Endothelial cell (in vitro differentiated cells): Measurements from ENCODE around the gene ICE1. TPM values are rescaled to one million over a fixed set of nuclear protein-coding genes. Genes with fewer than 3 reads are reported as not detected.
"Not testable (repeated sequence)": the region's sequence is repeated elsewhere in the genome, so short reads cannot be mapped to it uniquely, and the experiment has no call there.

Experiments used
- DNase-seq: peaks from one replicate; pipeline ENCODE4 v3.0.0; 2021; ENCODE audit warnings: low spot score
- H3K27ac Mint-ChIP-seq: one replicate; pipeline ENCODE4 v1.8.0; 2021; ENCODE audit warnings: mixed read lengths, inconsistent platforms; ENCODE audit not compliant: unreplicated experiment
- H3K27me3 Mint-ChIP-seq: one replicate; pipeline ENCODE4 v1.8.0; 2021; ENCODE audit warnings: mild to moderate bottlenecking, moderate library complexity, mixed read lengths, inconsistent platforms; ENCODE audit not compliant: unreplicated experiment
- H3K36me3 Mint-ChIP-seq: one replicate; pipeline ENCODE4 v1.8.0; 2021; ENCODE audit warnings: mild to moderate bottlenecking, low read depth, mixed read lengths, inconsistent platforms; ENCODE audit not compliant: unreplicated experiment
- H3K4me1 Mint-ChIP-seq: one replicate; pipeline ENCODE4 v1.8.0; 2021; ENCODE audit warnings: mild to moderate bottlenecking, mixed read lengths, inconsistent platforms; ENCODE audit not compliant: unreplicated experiment
- H3K4me3 Mint-ChIP-seq: one replicate; pipeline ENCODE4 v1.8.0; 2021; ENCODE audit warnings: mild to moderate bottlenecking, mixed read lengths, inconsistent platforms; ENCODE audit not compliant: unreplicated experiment
- H3K9me3 Mint-ChIP-seq: one replicate; pipeline ENCODE4 v1.8.0; 2021; ENCODE audit warnings: mixed read lengths, inconsistent platforms; ENCODE audit not compliant: unreplicated experiment
- total RNA-seq: library from RNA; stranded (reverse); fragmentation: NEBNext Ultra II Directional; extraction: Animal tissue kit (Norgen Biotek cat#: 25700); gene quantifications from one replicate; pipeline ENCODE4 v1.2.1, GENCODE V29; 2021; ENCODE audit not compliant: unreplicated experiment
- TF ChIP-seq, protein P1 (sequence below): fragments of 200-600 bp; sonication (generic); IDR thresholded peaks from one replicate; pipeline ENCODE4 v1.5.0; 2021; ENCODE audit warnings: antibody characterized with exemption; ENCODE audit not compliant: unreplicated experiment

ICE1 gene
- total RNA-seq, 1 donor from 2014 or later, result 34.9 TPM

GRCh38 chr5:5384660-5385330 lies 37.7 kb upstream of the ICE1 start:
- no peaks in the 10 kb centered on the region for H3K36me3 Mint-ChIP-seq
- peaks cover 2% of the 10 kb centered on the region for H3K27me3 Mint-ChIP-seq
- DNase-seq, result no peak
- H3K4me3 Mint-ChIP-seq, result no peak overlapping the region
- peaks cover 23% of the 10 kb centered on the region for H3K4me1 Mint-ChIP-seq
- TF ChIP-seq, protein P1, sequence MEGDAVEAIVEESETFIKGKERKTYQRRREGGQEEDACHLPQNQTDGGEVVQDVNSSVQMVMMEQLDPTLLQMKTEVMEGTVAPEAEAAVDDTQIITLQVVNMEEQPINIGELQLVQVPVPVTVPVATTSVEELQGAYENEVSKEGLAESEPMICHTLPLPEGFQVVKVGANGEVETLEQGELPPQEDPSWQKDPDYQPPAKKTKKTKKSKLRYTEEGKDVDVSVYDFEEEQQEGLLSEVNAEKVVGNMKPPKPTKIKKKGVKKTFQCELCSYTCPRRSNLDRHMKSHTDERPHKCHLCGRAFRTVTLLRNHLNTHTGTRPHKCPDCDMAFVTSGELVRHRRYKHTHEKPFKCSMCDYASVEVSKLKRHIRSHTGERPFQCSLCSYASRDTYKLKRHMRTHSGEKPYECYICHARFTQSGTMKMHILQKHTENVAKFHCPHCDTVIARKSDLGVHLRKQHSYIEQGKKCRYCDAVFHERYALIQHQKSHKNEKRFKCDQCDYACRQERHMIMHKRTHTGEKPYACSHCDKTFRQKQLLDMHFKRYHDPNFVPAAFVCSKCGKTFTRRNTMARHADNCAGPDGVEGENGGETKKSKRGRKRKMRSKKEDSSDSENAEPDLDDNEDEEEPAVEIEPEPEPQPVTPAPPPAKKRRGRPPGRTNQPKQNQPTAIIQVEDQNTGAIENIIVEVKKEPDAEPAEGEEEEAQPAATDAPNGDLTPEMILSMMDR, result no peak
- H3K9me3 Mint-ChIP-seq, result no peaks in the 10 kb centered on the region
- H3K27ac Mint-ChIP-seq, result peak overlapping the region; percentile 24

- TF ChIP-seq, protein P1, result no peak
- no peak for DNase-seq
- H3K27me3 Mint-ChIP-seq, result peaks cover 2% of the 10 kb centered on the region
- H3K27ac Mint-ChIP-seq, result no peak overlapping the region
- H3K9me3 Mint-ChIP-seq, result no peaks in the 10 kb centered on the region
- peaks cover 23% of the 10 kb centered on the region for H3K4me1 Mint-ChIP-seq
- no peaks in the 10 kb centered on the region for H3K36me3 Mint-ChIP-seq
- no peak overlapping the region for H3K4me3 Mint-ChIP-seq
Measured at GRCh38 chr5:5385331-5385662, 37.2 kb upstream of the ICE1 start.

DNA sequence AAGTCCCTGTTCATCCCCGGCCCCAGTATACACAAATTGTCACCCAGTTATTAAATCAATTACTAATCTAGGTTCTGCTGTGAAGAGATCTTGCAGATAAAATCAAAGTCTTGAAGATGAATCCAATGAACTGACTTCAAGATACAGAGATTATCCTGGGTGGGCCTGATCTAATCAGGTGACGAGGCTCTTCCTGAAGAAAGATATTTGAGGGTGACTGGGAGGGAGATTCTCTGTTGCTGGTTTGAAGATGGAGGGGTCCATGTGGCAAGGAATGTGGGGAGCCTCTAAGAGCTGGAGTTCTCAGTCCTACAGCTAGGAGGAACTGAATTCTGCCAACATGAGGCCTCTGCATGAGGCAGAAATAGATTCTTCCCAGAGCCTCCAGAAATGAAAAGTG lies 36.1 kb upstream of the ICE1 start:
- H3K27ac Mint-ChIP-seq, result no peak overlapping the region
- H3K36me3 Mint-ChIP-seq, result no peaks in the 10 kb centered on the region
- TF ChIP-seq, protein P1, result no peak
- H3K9me3 Mint-ChIP-seq, result no peaks in the 10 kb centered on the region
- peaks cover 23% of the 10 kb centered on the region for H3K4me1 Mint-ChIP-seq
- H3K27me3 Mint-ChIP-seq, result peaks cover 2% of the 10 kb centered on the region
- H3K4me3 Mint-ChIP-seq, result no peak overlapping the region
- no peak for DNase-seq

DNA sequence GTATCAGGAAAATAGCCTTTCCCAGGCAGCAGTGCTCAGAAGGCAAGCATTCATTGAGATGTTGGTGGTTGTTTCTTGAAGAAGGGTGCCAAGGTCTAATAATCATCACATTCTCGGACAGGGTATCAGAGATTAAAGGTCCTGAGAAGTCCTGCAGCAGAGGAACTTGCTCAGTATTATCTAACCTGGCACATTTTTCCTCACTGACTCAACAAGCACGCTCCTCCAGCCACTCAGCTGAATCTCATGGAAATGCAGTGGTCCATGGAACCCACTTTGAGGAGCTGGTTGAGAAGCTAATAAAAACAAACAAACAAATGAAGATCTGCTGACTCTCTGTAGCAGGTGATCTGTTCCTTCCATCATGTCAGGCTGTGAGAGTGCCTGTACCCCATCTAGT lies 35.3 kb upstream of the ICE1 start:
- peaks cover 2% of the 10 kb centered on the region for H3K27me3 Mint-ChIP-seq
- peaks cover 23% of the 10 kb centered on the region for H3K4me1 Mint-ChIP-seq
- H3K27ac Mint-ChIP-seq, result no peak overlapping the region
- H3K4me3 Mint-ChIP-seq, result no peak overlapping the region
- TF ChIP-seq, protein P1, result no peak
- H3K36me3 Mint-ChIP-seq, result no peaks in the 10 kb centered on the region
- no peaks in the 10 kb centered on the region for H3K9me3 Mint-ChIP-seq
- no peak for DNase-seq

DNA sequence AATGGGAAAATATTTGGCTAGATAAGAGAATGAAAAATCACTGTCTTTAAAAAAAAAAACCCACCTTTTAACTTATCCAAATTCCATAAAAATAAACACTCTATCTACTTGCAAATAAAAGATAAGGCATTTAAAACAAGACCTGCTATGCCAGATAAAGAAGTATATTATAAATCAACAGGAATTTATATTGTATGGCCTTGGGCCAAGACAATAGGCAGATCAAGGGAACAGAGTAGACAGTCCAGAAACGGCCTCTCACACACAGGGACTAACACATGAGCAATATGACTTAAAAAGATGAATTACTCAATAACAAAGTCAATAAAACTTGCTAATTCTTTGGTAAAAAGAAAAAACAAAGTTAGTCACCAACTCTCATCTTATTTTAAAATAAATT lies 34.7 kb upstream of the ICE1 start:
- DNase-seq, result no peak
- Mint-ChIP-seq H3K27ac (no peak overlapping the region), H3K4me1 (peaks cover 23% of the 10 kb centered on the region), H3K4me3 (no peak overlapping the region), H3K27me3 (peaks cover 2% of the 10 kb centered on the region), H3K9me3 (no peaks in the 10 kb centered on the region), H3K36me3 (no peaks in the 10 kb centered on the region)
- TF ChIP-seq, protein P1, result no peak

DNA sequence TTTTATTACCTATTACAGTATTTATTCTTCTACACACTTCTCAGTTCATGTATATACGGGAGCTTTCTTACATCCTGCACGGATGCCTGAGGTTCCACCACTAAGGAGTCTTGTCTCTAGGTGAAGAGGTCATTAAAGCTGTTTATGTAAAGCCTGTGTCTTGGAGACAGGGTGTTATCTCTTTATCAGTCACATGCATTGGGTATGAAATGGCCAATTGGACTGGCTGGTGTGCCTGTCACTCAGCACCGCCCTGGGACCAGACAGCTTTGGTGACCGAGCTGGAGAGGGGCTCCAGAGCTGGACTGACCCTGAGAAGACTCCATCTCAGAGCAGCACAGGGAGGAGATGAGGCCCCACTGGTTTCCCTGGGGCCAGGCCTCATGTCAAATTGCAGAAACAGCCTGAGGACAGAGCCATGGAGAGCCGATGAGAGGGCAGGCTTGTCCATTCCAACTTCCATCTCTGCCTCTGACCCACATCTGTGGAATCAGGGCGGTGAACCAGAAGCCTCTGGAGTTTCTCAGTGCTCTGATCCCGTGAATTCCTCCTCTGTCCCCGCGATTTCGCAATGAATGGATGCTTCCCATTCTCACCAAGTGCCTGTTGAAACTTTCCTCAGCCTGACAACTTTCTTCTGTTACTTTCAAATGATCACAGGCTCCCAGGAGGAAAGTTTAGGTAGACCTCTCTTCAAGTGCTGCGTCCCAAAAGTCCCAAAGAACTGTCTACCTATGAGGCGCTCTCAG lies 32.2 kb upstream of the ICE1 start:
- H3K27me3 Mint-ChIP-seq, H3K4me3 Mint-ChIP-seq, DNase-seq, H3K9me3 Mint-ChIP-seq, H3K36me3 Mint-ChIP-seq, H3K27ac Mint-ChIP-seq, H3K4me1 Mint-ChIP-seq: not testable (repeated sequence)

DNA sequence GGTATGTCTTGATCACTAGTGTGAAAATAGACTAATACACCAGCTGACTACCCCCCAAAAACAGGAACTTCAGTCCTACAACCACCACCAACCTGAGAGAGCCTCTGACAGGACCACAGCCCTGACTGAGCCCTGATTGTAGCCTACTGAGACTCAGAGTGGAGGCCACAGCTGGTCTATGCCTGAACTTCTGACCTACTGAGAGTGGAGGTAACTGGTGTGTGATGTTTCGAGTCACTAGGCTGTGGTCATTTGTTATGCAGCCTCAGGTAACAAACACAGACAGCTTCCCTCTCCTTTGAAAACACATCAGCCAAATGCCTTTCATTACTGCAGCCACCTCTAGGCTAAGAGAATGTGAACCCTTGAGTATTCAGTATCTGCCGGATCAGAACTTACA lies 30.0 kb upstream of the ICE1 start:
- H3K36me3 Mint-ChIP-seq, H3K9me3 Mint-ChIP-seq, H3K27ac Mint-ChIP-seq, H3K27me3 Mint-ChIP-seq, H3K4me1 Mint-ChIP-seq, H3K4me3 Mint-ChIP-seq, DNase-seq: not testable (repeated sequence)
